Measurements from ENCODE around the gene RSPH6A.

The RSPH6A gene

DNA sequence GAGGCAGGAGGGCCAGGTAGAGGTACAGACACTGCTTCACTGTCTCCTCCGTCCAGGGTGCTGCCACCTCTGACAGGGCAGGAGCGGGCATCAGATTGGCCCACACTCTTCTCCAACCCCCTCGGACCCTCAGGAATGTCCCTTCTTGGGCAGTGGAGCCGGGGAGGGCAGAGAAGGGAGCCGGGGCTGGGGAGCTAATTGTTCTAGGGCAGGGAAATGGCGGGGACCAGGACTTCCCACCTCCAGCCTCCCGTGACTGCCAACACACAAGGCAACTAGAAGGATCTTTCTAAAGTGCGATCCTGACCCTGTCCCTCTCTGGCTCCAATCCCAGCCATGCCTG, 10.1 kb upstream of the RSPH6A start:
- DNase-seq (ENCODE audit: low spot score): no peak

GRCh38 chr19:45824531-45825262, 9.6 kb upstream of the RSPH6A start:
- DNase-seq (ENCODE audit: low spot score): no peak

- no peak for DNase-seq (ENCODE audit: low spot score)
These were observed 8.9 kb upstream of the RSPH6A start for GRCh38 chr19:45824041-45824471.

- no peak for DNase-seq (ENCODE audit: low spot score)
These were observed 8.1 kb upstream of the RSPH6A start for GRCh38 chr19:45823182-45823581.

GRCh38 chr19:45822716-45823115, 7.6 kb upstream of the RSPH6A start:
- no peak for DNase-seq (ENCODE audit: low spot score)

GRCh38 chr19:45821570-45821969, 6.5 kb upstream of the RSPH6A start:
- DNase-seq (ENCODE audit: low spot score): no peak

GRCh38 chr19:45821103-45821521, 6.0 kb upstream of the RSPH6A start:
- no peak for DNase-seq (ENCODE audit: low spot score)

GRCh38 chr19:45820413-45821102, 5.5 kb upstream of the RSPH6A start:
- no peak for DNase-seq (ENCODE audit: low spot score)

GRCh38 chr19:45819769-45820168, 4.7 kb upstream of the RSPH6A start:
- DNase-seq (ENCODE audit: low spot score): no peak

- no peak for DNase-seq (ENCODE audit: low spot score)
These were observed 2.7 kb upstream of the RSPH6A start for GRCh38 chr19:45817725-45818301.

GRCh38 chr19:45817010-45817724, 2.1 kb upstream of the RSPH6A start:
- DNase-seq (ENCODE audit: low spot score): peak; percentile 97

GRCh38 chr19:45816236-45817009, 1.3 kb upstream of the RSPH6A start:
- no peak for DNase-seq (ENCODE audit: low spot score)

GRCh38 chr19:45815481-45816216, 541 bp upstream of the RSPH6A start:
- no peak for DNase-seq (ENCODE audit: low spot score)

GRCh38 chr19:45814166-45814780, 835 bp downstream of the RSPH6A start:
- no peak for DNase-seq (ENCODE audit: low spot score)

GRCh38 chr19:45812297-45812696, 2.8 kb downstream of the RSPH6A start:
- no peak for DNase-seq (ENCODE audit: low spot score)

- peak; percentile 50 for DNase-seq (ENCODE audit: low spot score)
These were observed 5.4 kb downstream of the RSPH6A start for GRCh38 chr19:45809643-45810159.

GRCh38 chr19:45805719-45806118, 9.4 kb downstream of the RSPH6A start:
- DNase-seq (ENCODE audit: low spot score): no peak

- DNase-seq (ENCODE audit: low spot score): no peak
These were observed 10.2 kb downstream of the RSPH6A start for GRCh38 chr19:45804959-45805230.

GRCh38 chr19:45804140-45804958, 10.8 kb downstream of the RSPH6A start:
- DNase-seq (ENCODE audit: low spot score): no peak

- no peak for DNase-seq (ENCODE audit: low spot score)
These were observed 13.4 kb downstream of the RSPH6A start for GRCh38 chr19:45801603-45802175.

All from activated CD4-positive, alpha-beta T cell treated with anti-CD3 and anti-CD28 coated beads, Interleukin-2, Interleukin-4, amounts not matched to agents 100 ng/mL and 50 ng/mL, durations not matched to agents 16 hours and 8 hours (primary cell).